ENCODE results near the gene TNNT3.

Gene TNNT3

GRCh38 chr11:1894759-1895158 lies 24.7 kb upstream of the TNNT3 start:
- no peak for DNase-seq (ENCODE audit: extremely low read depth in 1 of 2, low read depth in 1 of 2)

DNA sequence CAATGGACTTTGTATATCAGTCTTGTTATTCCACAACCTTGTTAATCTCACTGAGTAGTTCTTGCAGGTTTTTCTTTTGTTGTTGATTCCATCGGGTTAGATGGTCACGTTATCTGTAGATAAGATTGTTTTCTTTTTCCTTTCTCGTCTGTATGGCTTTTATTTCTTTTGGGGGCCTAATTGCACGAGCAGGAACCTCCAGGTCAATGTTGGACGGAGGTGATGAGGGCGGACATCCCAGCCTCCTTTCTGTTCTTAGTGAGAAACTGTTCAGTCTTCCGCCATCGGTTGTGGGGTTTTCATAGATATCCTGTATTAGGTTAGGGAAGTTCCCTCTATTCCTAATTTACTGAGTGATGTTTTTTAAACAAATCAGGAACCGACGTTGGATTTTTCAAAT lies 23.0 kb upstream of the TNNT3 start:
- no peak for DNase-seq (ENCODE audit: extremely low read depth in 1 of 2, low read depth in 1 of 2)

DNA sequence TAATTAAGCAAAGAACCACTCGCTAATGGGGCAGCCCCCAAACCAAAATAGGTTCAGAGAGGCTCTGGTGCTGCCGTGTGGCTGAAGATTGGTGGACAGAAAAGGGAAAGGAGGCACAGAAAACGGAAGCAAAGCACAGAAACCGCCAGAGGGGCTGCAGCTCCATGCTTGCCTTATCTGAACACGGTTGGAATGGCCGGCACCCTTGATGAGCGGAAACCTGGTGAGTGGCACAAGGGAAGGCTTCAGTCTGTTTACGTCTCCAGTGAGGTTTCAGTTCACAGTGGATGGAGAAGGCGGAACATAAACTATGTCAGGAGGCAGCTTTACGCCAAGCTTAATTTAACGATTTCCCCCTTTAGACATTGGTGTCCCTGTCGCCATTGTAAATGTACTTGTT lies 22.6 kb upstream of the TNNT3 start:
- DNase-seq (ENCODE audit: extremely low read depth in 1 of 2, low read depth in 1 of 2), result no peak

GRCh38 chr11:1899090-1899489 lies 20.4 kb upstream of the TNNT3 start:
- no peak for DNase-seq (ENCODE audit: extremely low read depth in 1 of 2, low read depth in 1 of 2)

DNA sequence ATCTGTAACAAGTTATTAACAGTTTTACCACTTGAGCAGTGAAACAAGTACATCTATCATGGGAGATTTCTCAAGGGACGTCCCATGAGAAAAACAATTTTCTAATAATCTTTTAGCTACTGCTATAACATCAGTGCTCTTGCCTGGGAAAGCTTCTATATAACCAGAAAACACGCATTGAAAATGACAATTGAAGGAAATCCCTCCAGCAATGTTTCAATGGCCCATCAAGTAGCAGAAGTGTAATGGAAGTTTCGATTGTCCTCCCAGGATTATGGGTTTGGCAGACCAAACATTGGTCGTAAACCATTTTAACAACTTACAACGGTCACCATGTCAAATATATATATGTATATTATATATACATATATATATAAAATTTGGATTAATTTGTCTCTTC lies 19.8 kb upstream of the TNNT3 start:
- DNase-seq (ENCODE audit: extremely low read depth in 1 of 2, low read depth in 1 of 2), result no peak

- DNase-seq (ENCODE audit: extremely low read depth in 1 of 2, low read depth in 1 of 2), result no peak
Measured at GRCh38 chr11:1906181-1906580, 13.3 kb upstream of the TNNT3 start.

GRCh38 chr11:1906611-1907423 lies 12.7 kb upstream of the TNNT3 start:
- DNase-seq (ENCODE audit: extremely low read depth in 1 of 2, low read depth in 1 of 2), result no peak

GRCh38 chr11:1908618-1909017 lies 10.9 kb upstream of the TNNT3 start:
- DNase-seq (ENCODE audit: extremely low read depth in 1 of 2, low read depth in 1 of 2), result no peak

- no peak for DNase-seq (ENCODE audit: extremely low read depth in 1 of 2, low read depth in 1 of 2)
Measured at GRCh38 chr11:1909524-1909923, 10.0 kb upstream of the TNNT3 start.

- no peak for DNase-seq (ENCODE audit: extremely low read depth in 1 of 2, low read depth in 1 of 2)
Measured at GRCh38 chr11:1912289-1912878, 7.1 kb upstream of the TNNT3 start.

GRCh38 chr11:1913271-1914060 lies 6.0 kb upstream of the TNNT3 start:
- no peak for DNase-seq (ENCODE audit: extremely low read depth in 1 of 2, low read depth in 1 of 2)

DNA sequence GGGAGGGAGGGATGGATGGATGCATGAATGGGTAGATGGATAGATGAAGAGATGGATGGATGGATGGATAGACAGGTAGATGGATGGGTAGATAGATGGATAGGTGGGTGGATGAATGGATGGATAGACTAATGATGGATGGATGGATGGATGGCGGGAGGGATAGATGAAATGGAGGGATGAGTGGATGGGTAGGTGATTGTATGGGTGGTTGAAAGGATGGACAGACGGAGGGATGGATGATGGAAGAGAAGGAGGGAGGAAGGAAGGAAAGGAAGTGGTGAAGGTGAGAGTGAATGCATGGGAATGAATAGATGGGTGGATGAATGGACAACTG lies 3.7 kb upstream of the TNNT3 start:
- no peak for DNase-seq (ENCODE audit: extremely low read depth in 1 of 2, low read depth in 1 of 2)

DNA sequence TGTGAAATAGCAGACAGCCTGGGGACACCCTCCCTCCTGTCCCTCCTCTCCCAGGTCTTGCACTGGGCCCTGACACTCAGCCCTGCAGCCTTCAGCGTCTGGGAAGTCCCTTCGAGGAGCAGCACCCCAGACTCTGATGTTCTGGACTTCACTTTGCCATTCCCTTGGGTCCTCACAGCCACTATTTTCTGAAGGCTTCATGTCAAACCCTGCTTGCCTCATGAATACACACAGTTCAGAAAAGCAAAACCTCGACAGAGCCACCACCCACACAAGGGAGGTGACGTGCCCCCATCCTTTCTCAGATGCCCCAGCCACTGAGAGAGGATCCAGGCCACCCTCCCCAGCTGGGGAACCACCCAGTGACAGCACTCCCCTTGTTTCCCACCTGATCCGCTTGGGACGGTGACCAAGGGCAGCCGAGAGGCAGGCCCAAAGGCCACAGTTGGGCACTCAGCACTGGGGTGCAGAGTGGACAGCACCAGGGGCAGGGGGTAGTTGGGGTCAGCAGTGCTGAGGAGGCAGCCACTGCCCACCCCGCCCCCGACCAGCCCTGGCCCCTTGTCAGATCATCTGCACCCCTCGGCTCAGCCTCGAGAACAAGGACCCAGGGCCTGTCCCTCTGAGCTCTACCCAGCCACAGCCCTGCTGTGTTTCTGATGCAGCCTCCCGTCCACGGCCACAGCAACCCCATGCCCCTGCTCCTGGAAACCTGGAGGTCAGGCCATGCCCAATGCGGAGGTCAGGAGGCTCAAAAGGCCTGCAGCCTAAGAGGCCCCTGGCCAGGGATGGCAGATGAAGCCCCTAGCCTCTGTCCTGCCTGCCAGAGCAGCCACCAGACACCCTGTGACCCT lies 3.1 kb upstream of the TNNT3 start:
- DNase-seq (ENCODE audit: extremely low read depth in 1 of 2, low read depth in 1 of 2), result no peak

GRCh38 chr11:1916986-1917522 lies 2.4 kb upstream of the TNNT3 start:
- DNase-seq (ENCODE audit: extremely low read depth in 1 of 2, low read depth in 1 of 2), result no peak

DNA sequence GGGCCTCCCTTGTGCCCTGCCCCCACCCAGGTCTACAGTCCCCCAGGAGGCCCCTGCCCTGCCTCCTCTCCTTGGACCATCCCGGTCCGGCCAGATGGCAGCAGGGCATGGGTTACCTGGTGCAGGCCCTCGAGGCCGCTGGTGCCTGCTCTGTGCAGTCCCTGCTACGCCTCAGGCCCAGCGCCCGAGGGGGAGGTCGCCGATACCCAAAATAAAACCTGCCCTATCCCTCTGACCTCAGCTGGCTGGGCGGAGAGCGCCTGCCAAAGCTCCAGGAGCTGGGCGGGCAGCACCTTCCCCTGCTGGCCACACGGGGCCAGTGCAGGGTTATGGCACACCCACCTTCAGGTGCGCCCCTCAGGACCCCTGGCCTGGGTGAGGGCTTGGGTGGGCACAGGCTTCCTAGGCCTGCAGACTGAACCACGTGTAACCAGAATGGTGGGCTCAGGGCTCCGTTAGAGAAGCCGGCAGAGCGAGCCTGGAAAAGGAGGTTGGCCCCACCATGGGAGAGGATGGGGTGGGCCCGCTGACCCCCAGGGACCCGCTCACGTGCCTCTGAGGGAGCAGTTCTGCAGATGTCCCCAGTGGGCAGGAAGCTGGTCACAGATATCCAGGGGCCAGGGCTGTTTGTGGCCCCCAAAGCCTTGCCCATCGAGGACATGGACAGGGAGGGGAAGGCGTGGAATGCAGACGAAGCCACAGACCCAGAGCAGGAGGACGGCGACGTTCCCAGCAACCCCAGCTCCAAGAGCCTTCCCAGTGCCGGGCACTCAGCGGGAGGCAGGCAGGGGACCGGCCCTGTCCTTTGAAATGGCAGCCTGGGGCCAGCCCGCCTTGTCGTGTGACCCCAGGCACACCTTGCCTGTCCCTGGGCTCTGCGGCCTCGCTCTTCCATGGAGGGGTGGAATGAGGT lies 1.7 kb upstream of the TNNT3 start:
- no peak for DNase-seq (ENCODE audit: extremely low read depth in 1 of 2, low read depth in 1 of 2)

DNA sequence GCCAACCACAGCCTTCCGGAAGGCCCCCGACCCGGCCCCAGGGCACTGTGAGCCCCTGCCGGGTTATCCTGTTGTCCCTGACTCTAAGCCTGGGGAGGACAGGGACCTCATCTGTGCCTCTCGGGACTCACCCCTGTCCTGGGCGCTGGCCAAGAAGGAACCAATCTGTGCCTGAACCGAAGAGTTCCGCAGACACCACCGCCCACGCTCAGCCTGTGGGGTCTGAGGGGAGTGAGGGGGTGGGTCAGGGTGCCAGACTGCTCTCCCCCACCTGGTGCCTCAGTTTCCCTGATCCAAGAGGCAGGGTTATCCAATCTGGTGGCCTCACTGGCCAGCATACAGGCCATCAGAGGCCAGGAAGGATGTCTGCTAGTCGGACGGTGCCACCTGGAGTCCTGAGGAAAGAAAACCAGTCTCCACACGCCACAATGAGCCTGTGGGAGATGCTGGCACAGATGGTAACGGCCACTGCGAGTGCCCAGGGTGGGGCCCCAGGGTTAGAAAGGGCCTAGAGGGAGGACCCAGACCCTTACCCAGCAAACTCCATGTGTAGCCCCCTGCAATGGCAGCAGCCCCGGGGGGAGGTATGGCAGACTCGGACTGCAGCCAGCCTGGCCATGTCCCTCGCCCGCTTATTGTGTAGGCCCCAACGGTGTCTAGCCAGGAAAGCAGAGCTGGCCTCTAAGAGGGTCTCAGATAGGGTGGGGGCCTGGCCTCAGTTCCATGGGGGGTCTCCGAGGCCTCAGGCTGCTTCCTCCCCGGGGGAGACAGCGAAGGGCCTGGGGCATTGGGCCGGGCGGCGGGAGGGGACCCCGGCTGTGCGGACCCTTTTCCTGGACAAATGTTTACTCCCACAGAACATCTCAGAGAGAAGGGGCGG lies 827 bp upstream of the TNNT3 start:
- DNase-seq (ENCODE audit: extremely low read depth in 1 of 2, low read depth in 1 of 2), result no peak

DNA sequence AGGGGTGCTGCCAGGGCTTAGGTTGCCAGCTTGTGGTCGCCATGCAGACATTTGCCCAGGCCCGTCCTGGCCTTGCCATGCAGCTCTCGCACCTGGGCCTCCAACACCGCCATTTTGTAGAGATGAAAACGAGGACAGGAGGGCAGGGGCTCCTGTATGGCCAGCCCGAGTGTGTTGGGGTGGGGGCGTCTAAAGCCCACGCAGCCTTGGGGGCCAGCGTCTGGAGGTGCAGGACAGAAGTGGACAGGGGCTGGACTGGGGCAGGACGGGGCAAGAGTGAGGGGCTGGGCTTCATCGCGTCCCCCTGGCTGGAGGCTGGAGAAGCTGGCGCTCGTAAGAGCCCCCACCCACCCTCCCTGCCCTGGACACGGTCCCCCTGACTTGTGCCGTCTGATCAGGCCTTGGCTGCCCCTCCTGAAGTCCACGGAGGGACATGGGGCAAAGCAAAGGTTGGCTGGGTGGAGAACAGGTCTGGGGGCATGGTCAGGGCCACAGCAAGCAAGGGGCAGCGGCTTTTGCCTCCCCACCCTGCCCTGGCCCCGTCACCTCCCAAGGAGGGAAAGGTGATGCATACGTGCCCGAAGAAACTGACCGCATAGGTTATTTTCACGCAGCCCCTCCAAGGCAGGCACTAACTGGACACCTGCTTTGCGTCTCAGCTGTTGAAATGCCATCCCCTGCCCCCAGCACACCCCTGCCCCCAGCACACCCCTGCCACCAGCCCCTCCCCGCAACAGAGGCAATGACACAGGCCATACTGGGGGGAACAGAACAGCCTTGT lies 815 bp downstream of the TNNT3 start:
- no peak for DNase-seq (ENCODE audit: extremely low read depth in 1 of 2, low read depth in 1 of 2)

DNA sequence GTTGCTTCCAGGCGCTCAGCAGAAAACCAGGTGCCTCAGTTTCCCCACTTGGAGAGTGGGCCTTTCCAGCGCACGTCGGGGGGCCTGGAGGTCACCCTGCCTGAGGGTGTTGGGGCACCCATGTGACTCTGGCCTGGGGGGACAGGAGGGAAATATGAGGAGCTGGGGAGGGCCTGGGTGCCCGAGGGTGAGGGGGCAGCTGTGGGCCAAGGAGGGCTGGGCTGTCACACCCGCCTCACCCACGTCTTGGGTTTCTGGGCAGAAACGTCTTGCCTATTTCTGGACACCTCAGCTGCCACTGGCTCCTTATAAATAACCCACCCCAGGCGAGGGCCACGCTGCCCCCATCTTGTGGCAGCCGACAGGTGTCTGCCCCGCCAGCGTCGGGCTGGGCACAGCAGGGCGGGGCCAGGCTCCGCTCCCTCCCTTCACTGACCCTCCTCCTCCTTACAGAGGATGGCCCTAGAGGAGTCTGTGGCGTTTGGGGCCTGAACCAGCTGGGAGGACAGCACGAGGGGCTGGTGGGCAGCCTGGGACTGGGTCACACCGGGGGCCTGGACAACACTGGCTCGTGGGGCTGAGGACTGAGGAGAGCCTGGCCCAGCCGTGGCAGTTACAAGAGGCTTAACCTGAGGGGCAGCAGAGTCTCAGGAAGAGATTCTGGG lies 1.5 kb downstream of the TNNT3 start:
- no peak for DNase-seq (ENCODE audit: extremely low read depth in 1 of 2, low read depth in 1 of 2)
